A549 (cell line): Measurements from ENCODE around the gene ARHGEF37. TPM values are rescaled to one million over a fixed set of nuclear protein-coding genes. Genes with fewer than 3 reads are reported as not detected.

Experiments used
- ATAC-seq, 2 experiments: fragments of 200-7000 bp in 1 of 2; fragments of >200 bp in 1 of 2; cut with Nextera tagmentation in 1 of 2; cut with Tn5 transposase in 1 of 2; 3 replicates each; pipeline versions ENCODE4 v1.8.0 to v1.9.1; 2018 to 2020; ENCODE audit warnings: mild to moderate bottlenecking in 1 of 2, moderate library complexity in 1 of 2
- CTCF ChIA-PET: fragments of 300-600 bp; sonication (Branson Sonifier 250); formaldehyde crosslinking; extraction: SDS; loops from one replicate; lab custom pipeline; 2021; ENCODE audit warnings: antibody characterized with exemption, inconsistent platforms; lab: Yijun Ruan, JAX
- POLR2A ChIA-PET: fragments of 350-600 bp; formaldehyde crosslinking; extraction: SDS; loops from one replicate; lab custom pipeline; 2021; ENCODE audit warnings: antibody characterized with exemption, inconsistent platforms; lab: Yijun Ruan, JAX
- DNase-seq, 2 experiments: peaks; one replicate each; pipeline versions ENCODE4 v3.0.0 to v3.0.0-alpha.2; 2011 to 2016; ENCODE audit warnings: low read depth in 1 of 2, low spot score in 1 of 2
- FAIRE-seq: peaks from 2 replicates; lab custom pipeline; 2011; peaks lifted over from hg19 to GRCh38; lab: Jason Lieb, UNC
- H3K27ac ChIP-seq, 2 experiments: fragments of >200 bp; sonication (Bioruptor Twin); formaldehyde crosslinking; 3 replicates each; pipeline ENCODE4 v1.5.1; 2016 to 2017
- H3K4me1 ChIP-seq: fragments of >200 bp; sonication (Bioruptor Twin); formaldehyde crosslinking; 3 replicates; pipeline ENCODE4 v1.6.1; 2016
- H3K4me2 ChIP-seq: fragments of >200 bp; sonication (Bioruptor Twin); formaldehyde crosslinking; 3 replicates; pipeline ENCODE4 v1.6.1; 2016
- H3K4me3 ChIP-seq: fragments of >200 bp; sonication (Bioruptor Twin); formaldehyde crosslinking; 3 replicates; pipeline ENCODE4 v1.5.1; 2016
- H3K9me3 ChIP-seq: fragments of >200 bp; sonication (Bioruptor Twin); formaldehyde crosslinking; 3 replicates; pipeline ENCODE4 v1.6.1; 2016
- CBX2 ChIP-seq: fragments of 200-600 bp; sonication (generic); IDR thresholded peaks from 2 replicates; pipeline ENCODE4 v1.6.1; 2016; ENCODE audit warnings: low read depth, mild to moderate bottlenecking, borderline replicate concordance
- CBX8 ChIP-seq: fragments of 200-600 bp; sonication (generic); IDR thresholded peaks from 2 replicates; pipeline ENCODE4 v1.6.1; 2016
- CEBPB ChIP-seq, 2 experiments: fragments of >200 bp in 1 of 2; sonication (Bioruptor Twin) in 1 of 2; formaldehyde crosslinking in 1 of 2; IDR thresholded peaks; 2 replicates each; pipeline ENCODE4 v1.6.1; 2012 to 2016
- CHD4 ChIP-seq: fragments of 200-600 bp; sonication (generic); IDR thresholded peaks from 2 replicates; pipeline ENCODE4 v1.6.1; 2016; ENCODE audit warnings: antibody characterized with exemption, mild to moderate bottlenecking, borderline replicate concordance
- EHF ChIP-seq: fragments of 250-450 bp; sonication (Bioruptor Pico); IDR thresholded peaks from 2 replicates; pipeline ENCODE4 v1.5.0; 2020; ENCODE audit warnings: mild to moderate bottlenecking
- EHMT2 ChIP-seq: fragments of 200-600 bp; sonication (generic); IDR thresholded peaks from 2 replicates; pipeline ENCODE4 v1.6.1; 2016; ENCODE audit warnings: antibody characterized with exemption, low read depth, mild to moderate bottlenecking, moderate library complexity
- ELK1 ChIP-seq: fragments of 150-350 bp; IDR thresholded peaks from 2 replicates; pipeline ENCODE4 v1.6.1; 2014; ENCODE audit warnings: low read depth, mild to moderate bottlenecking, low read length
- EP300 ChIP-seq, 2 experiments: fragments of >200 bp; sonication (Bioruptor Twin); formaldehyde crosslinking; IDR thresholded peaks; 2 replicates in 1 of 2; 3 replicates in 1 of 2; pipeline ENCODE4 v1.6.1; 2016 to 2017
- ESRRA ChIP-seq: fragments of 150-350 bp; IDR thresholded peaks from 2 replicates; pipeline ENCODE4 v1.6.1; 2014; ENCODE audit warnings: mild to moderate bottlenecking, low read length, borderline replicate concordance
- FOSL2 ChIP-seq, 2 experiments: fragments of 450-650 bp in 1 of 2; fragments of >200 bp in 1 of 2; sonication (Bioruptor Twin) in 1 of 2; formaldehyde crosslinking; IDR thresholded peaks; 2 replicates each; pipeline versions ENCODE4 v1.5.0 to v1.6.1; 2016 to 2020; ENCODE audit warnings: mild to moderate bottlenecking in 1 of 2, moderate library complexity in 1 of 2
- FOXS1 ChIP-seq: fragments of 250-450 bp; sonication (Bioruptor Pico); IDR thresholded peaks from 2 replicates; pipeline ENCODE4 v1.5.0; 2020; ENCODE audit warnings: mild to moderate bottlenecking, moderate library complexity
- HES2 ChIP-seq: fragments of >200 bp; sonication (Bioruptor Twin); formaldehyde crosslinking; IDR thresholded peaks from 2 replicates; pipeline ENCODE4 v1.6.1; 2016
- HEYL ChIP-seq: fragments of 250-450 bp; sonication (Bioruptor Pico); IDR thresholded peaks from 2 replicates; pipeline ENCODE4 v1.8.0; 2021; ENCODE audit warnings: mild to moderate bottlenecking, moderate library complexity
- HOXB13 ChIP-seq: fragments of 250-450 bp; sonication (Bioruptor Pico); IDR thresholded peaks from 2 replicates; pipeline ENCODE4 v1.5.0; 2020; ENCODE audit warnings: low read depth, mild to moderate bottlenecking, moderate library complexity
- MAFK ChIP-seq: fragments of 450-650 bp; IDR thresholded peaks from 2 replicates; pipeline ENCODE4 v1.6.1; 2014; ENCODE audit not compliant: partially characterized antibody
- MAZ ChIP-seq: fragments of 150-350 bp; IDR thresholded peaks from 2 replicates; pipeline ENCODE4 v1.6.1; 2014; ENCODE audit warnings: antibody characterized with exemption, low read depth, low read length, borderline replicate concordance
- NFE2L2 ChIP-seq: fragments of 150-350 bp; conservative IDR thresholded peaks from 2 replicates; pipeline ENCODE4 v1.6.1; 2014; ENCODE audit warnings: low read length
- NPAS2 ChIP-seq: fragments of 250-450 bp; sonication (Bioruptor Pico); IDR thresholded peaks from 2 replicates; pipeline ENCODE4 v1.8.0; 2022; ENCODE audit warnings: mild to moderate bottlenecking, moderate library complexity, borderline replicate concordance
- NR3C1 ChIP-seq: fragments of >200 bp; sonication (Bioruptor Twin); formaldehyde crosslinking; IDR thresholded peaks from 3 replicates; pipeline ENCODE4 v1.6.1; 2017
- PHF8 ChIP-seq: fragments of 200-600 bp; sonication (generic); IDR thresholded peaks from 2 replicates; pipeline ENCODE4 v1.6.1; 2016; ENCODE audit warnings: low read depth, mild to moderate bottlenecking, antibody characterized with exemption, moderate library complexity, borderline replicate concordance
- POLR2A ChIP-seq: IDR thresholded peaks from 2 replicates; pipeline ENCODE4 v1.6.1; 2012; ENCODE audit warnings: mild to moderate bottlenecking, low read length
- POLR2AphosphoS2 ChIP-seq: conservative IDR thresholded peaks from 2 replicates; pipeline ENCODE4 v1.6.1; 2012; ENCODE audit warnings: low read length, improper control_type of control experiment, inconsistent platforms
- RAD21 ChIP-seq, 2 experiments: fragments of >200 bp in 1 of 2; sonication (Bioruptor Twin) in 1 of 2; formaldehyde crosslinking in 1 of 2; IDR thresholded peaks in 1 of 2; conservative IDR thresholded peaks in 1 of 2; 2 replicates in 1 of 2; 3 replicates in 1 of 2; pipeline ENCODE4 v1.6.1; 2012 to 2018; ENCODE audit warnings: inconsistent platforms in 1 of 2
- RCOR1 ChIP-seq: fragments of 150-350 bp; IDR thresholded peaks from 2 replicates; pipeline ENCODE4 v1.6.1; 2014; ENCODE audit warnings: antibody characterized with exemption, low read length, low read depth
- SREBF2 ChIP-seq: fragments of 450-650 bp; IDR thresholded peaks from 2 replicates; pipeline ENCODE4 v1.6.1; 2014; ENCODE audit warnings: mild to moderate bottlenecking, moderate library complexity
- ZC3H11A ChIP-seq: fragments of 450-650 bp; IDR thresholded peaks from 2 replicates; pipeline ENCODE4 v1.6.1; 2014; ENCODE audit warnings: antibody characterized with exemption, mild to moderate bottlenecking
- ZFP36 ChIP-seq: fragments of 450-650 bp; IDR thresholded peaks from 2 replicates; pipeline ENCODE4 v1.6.1; 2014; ENCODE audit warnings: borderline replicate concordance; ENCODE audit not compliant: partially characterized antibody
- WGBS: methylation state at CpG from one replicate; pipeline ENCODE4 v1.1.6; 2017; ENCODE audit errors: missing lambda C conversion rate; 5-methylcytosine and 5-hydroxymethylcytosine counted together
- polyA plus RNA-seq, 4 experiments: library from polyadenylated mRNA; depleted of rRNA in 3 of 4; stranded (reverse); fragments of >200 nt; fragmentation: RNase III in 1 of 4; extraction: RNeasy Plus Mini Kit Qiagen cat#74134 plus additional on column Dnase treatment in 1 of 4; gene quantifications; 2 replicates in 3 of 4; 3 replicates in 1 of 4; pipeline ENCODE4 v1.2.3, GENCODE V29; 2011 to 2017
- TF ChIP-seq, protein P1 (sequence below): IDR thresholded peaks from 2 replicates; pipeline ENCODE4 v1.6.1; 2012; ENCODE audit warnings: low read depth, borderline replicate concordance
- TF ChIP-seq, protein P2 (sequence below): fragments of 200-600 bp; sonication (generic); IDR thresholded peaks from 2 replicates; pipeline ENCODE4 v1.6.1; 2016; ENCODE audit warnings: antibody characterized with exemption, mild to moderate bottlenecking, moderate library complexity

Gene ARHGEF37
- polyA plus RNA-seq, 2 of the 4 experiments (the other 2 are of a cell fraction), result 1.2 to 1.5 TPM

- TF ChIP-seq NFE2L2, result no peak
- no peak for TF ChIP-seq HEYL
- no peak for TF ChIP-seq EP300 (IDR thresholded peaks at IDR 0.05)
- TF ChIP-seq NR3C1, result no peak
- TF ChIP-seq PHF8, result no peak
- TF ChIP-seq POLR2AphosphoS2, result no peak
- no peak for TF ChIP-seq HES2
- no peak for TF ChIP-seq EHMT2
- no peak for TF ChIP-seq MAFK
- no peak for TF ChIP-seq MAZ
- TF ChIP-seq ZC3H11A, result no peak
- TF ChIP-seq CEBPB (IDR thresholded peaks at IDR 0.05), result no peak
- TF ChIP-seq ZFP36, result no peak
- no peak for TF ChIP-seq CBX8
- TF ChIP-seq NPAS2 (CRISPR knock-in tag), result no peak
- TF ChIP-seq, protein P1, sequence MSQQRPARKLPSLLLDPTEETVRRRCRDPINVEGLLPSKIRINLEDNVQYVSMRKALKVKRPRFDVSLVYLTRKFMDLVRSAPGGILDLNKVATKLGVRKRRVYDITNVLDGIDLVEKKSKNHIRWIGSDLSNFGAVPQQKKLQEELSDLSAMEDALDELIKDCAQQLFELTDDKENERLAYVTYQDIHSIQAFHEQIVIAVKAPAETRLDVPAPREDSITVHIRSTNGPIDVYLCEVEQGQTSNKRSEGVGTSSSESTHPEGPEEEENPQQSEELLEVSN, result no peak
- no peak for TF ChIP-seq SREBF2
- TF ChIP-seq ELK1, result no peak
- no peak for TF ChIP-seq CHD4
- no peak for TF ChIP-seq FOSL2 (IDR thresholded peaks at IDR 0.05)
- no peak for TF ChIP-seq FOSL2 (CRISPR knock-in tag; IDR thresholded peaks at IDR 0.05)
- no peak; a peak in 1 of 6 replicates for ATAC-seq
- Histone ChIP-seq H3K9me3 (no peaks in the 10 kb centered on the region), H3K4me3 (no peak overlapping the region), H3K4me2 (no peak overlapping the region), H3K27ac (no peak overlapping the region), H3K4me1 (no peaks in the 10 kb centered on the region)
- DNase-seq, result no peak
- ChIA-PET CTCF (interaction anchor here (0.6 to 15.6 kb wide), 10 partner anchors 21 to 352 kb away, joined by 3 to 579 read pairs (median 6); no protein-coding TSS in a partner anchor), POLR2A (no interaction called here)
- WGBS, result 80% methylated on average over 9 of the region's 9 CpGs
- no peak for FAIRE-seq
Observed at GRCh38 chr5:149638546-149639241, 57.4 kb downstream of the ARHGEF37 start.

- Histone ChIP-seq H3K4me1 (no peaks in the 10 kb centered on the region), H3K4me2 (no peak overlapping the region), H3K27ac (no peak overlapping the region)
- TF ChIP-seq HES2, result no peak
- no peak for TF ChIP-seq MAZ
- TF ChIP-seq FOXS1 (CRISPR knock-in tag), result no peak
- TF ChIP-seq HOXB13, result no peak
- TF ChIP-seq ELK1, result no peak
- no peak for TF ChIP-seq ZC3H11A
- TF ChIP-seq RAD21 (conservative IDR thresholded peaks at IDR 0.05 in 1 of 2, IDR thresholded peaks at IDR 0.05 in 1 of 2), result no peak
- TF ChIP-seq, protein P2, sequence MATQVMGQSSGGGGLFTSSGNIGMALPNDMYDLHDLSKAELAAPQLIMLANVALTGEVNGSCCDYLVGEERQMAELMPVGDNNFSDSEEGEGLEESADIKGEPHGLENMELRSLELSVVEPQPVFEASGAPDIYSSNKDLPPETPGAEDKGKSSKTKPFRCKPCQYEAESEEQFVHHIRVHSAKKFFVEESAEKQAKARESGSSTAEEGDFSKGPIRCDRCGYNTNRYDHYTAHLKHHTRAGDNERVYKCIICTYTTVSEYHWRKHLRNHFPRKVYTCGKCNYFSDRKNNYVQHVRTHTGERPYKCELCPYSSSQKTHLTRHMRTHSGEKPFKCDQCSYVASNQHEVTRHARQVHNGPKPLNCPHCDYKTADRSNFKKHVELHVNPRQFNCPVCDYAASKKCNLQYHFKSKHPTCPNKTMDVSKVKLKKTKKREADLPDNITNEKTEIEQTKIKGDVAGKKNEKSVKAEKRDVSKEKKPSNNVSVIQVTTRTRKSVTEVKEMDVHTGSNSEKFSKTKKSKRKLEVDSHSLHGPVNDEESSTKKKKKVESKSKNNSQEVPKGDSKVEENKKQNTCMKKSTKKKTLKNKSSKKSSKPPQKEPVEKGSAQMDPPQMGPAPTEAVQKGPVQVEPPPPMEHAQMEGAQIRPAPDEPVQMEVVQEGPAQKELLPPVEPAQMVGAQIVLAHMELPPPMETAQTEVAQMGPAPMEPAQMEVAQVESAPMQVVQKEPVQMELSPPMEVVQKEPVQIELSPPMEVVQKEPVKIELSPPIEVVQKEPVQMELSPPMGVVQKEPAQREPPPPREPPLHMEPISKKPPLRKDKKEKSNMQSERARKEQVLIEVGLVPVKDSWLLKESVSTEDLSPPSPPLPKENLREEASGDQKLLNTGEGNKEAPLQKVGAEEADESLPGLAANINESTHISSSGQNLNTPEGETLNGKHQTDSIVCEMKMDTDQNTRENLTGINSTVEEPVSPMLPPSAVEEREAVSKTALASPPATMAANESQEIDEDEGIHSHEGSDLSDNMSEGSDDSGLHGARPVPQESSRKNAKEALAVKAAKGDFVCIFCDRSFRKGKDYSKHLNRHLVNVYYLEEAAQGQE, result no peak
- no peak for TF ChIP-seq ESRRA
- no peak for TF ChIP-seq POLR2A
- TF ChIP-seq RCOR1, result no peak
- TF ChIP-seq POLR2AphosphoS2, result no peak
- TF ChIP-seq CBX2, result no peak
- TF ChIP-seq EHF, result no peak
- no peak for TF ChIP-seq EHMT2
- TF ChIP-seq PHF8, result no peak
- TF ChIP-seq, all 56 proteins: peak for 0
- ATAC-seq (no peak), FAIRE-seq (no peak), DNase-seq (no peak)
- H3K4me3 ChIP-seq, result no peak overlapping the region
- H3K9me3 ChIP-seq, result no peaks in the 10 kb centered on the region
- ChIA-PET POLR2A (no interaction called here), CTCF (interaction anchor here (0.7 to 15.6 kb wide), 10 partner anchors 10 to 351 kb away, joined by 3 to 579 read pairs (median 5); no protein-coding TSS in a partner anchor)
Observed at GRCh38 chr5:149639737-149640136, 58.4 kb downstream of the ARHGEF37 start.
